SK-N-DZ (cell line): Measurements from ENCODE around the gene SUSD5. TPM values are rescaled to one million over a fixed set of nuclear protein-coding genes. Genes with fewer than 3 reads are reported as not detected.

Experiments
- DNase-seq: peaks from one replicate; pipeline ENCODE4 v3.0.0-alpha.2; 2015; ENCODE audit warnings: low spot score
- polyA plus RNA-seq, 2 experiments: library from polyadenylated mRNA; depleted of rRNA; stranded (reverse); fragments of >200 nt; gene quantifications; 2 replicates each; pipeline ENCODE4 v1.2.3, GENCODE V29; 2014

SUSD5 gene
- polyA plus RNA-seq (2014; cell fraction: cytosol; rRNA removed) = 9.2 and 10.2 TPM in 2 replicates
- polyA plus RNA-seq (2014; cell fraction: nucleus; rRNA removed) = 2.0 and 3.4 TPM in 2 replicates

DNA sequence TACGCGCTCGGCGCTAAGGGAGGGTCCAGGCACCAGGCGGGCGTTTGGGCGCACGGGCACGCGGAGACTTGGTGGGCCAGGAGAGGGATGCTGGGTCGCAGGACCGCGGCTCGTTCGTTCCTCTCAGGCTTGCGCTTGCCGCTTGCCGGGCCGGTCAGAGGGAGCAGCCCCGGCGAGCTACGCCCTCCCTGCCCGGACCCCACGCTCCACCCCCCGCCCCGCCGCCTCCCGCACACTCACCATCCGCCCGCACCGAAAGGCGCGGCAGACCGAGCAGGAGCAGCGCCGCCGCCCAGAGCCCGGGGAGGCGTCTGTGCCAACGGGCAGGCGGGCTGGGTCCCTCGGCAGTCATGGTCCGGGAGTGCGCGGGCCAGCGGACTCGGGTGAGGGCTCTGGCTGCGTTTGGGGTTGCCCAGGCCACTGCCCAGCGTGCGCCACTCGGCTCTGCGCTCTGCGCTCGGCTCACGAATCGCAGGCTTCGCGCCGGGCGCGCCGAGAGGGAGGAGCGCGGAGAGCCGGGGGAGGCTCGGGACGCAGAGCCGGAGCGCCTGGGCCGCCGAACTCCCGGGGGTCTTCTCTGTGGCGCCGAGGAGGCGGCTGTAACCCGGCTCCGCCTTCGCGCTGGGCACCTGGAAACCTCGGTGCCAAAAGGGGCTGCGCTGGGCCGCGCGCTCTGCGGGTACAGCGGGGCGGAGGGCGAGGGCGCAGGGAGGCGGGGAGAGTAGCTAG, at the start of gene SUSD5:
SUSD5 (minus strand) TSS at position 365 of the 729 bp plus-strand sequence; CDS start at position 352, 13 bp downstream.
- peak; percentile 77 for DNase-seq

DNA sequence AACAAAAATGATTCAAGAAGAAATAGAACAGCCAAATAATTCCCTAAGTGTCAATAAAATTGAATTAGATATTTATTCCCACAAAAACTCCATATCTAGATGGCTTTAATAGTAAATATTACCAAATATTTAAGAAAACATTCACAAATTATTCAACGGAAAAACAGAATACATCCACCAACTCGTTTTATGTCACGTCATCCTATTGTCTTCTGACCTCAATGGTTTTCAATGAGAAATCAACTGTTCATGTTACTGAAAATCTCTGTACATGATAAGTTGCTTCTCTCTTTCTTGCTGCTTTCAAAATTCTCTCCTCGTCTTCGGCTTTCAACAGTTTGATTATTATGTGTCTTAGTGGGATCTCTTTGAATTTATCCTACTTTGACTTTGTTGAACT, 41.5 kb upstream of the SUSD5 start:
- no peak for DNase-seq

DNA sequence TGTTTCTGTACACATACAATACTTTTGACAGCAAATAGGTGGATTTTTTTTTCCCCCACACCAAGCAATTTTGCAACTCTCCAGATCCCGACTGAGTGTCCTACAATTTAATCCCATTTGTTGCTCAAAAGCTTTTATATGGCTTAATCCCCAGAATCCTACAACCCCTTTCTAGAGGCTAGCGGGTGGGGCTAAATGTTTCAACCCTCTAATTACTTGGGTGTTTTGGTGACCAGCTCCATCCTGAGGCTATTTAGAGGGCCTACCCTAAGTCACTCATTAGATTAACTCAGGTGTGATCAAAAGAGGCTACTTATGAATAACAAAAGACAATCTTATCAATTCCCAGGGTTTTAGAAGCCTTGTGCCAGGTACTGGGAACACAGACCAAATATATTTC, 37.6 kb upstream of the SUSD5 start:
- no peak for DNase-seq

DNA sequence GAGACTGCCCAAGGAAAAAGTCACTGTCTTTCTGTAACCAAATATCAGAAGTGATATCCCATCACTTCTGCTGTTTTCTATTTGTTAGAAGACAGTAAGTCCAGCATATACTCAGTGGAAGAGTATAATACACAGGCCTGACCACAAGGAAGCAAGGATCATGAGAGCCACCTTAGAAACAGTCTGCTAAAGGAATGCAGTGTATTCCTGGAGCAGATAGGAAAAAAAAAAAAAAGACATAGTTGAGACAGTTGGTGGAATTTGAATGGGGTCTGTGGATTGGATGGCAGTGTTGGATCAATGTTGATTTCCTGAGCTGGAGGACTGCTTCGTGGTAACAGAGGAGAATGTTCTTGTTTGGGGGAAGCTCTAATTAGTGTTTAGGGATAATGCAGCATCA, 32.1 kb upstream of the SUSD5 start:
- DNase-seq = no peak

DNA sequence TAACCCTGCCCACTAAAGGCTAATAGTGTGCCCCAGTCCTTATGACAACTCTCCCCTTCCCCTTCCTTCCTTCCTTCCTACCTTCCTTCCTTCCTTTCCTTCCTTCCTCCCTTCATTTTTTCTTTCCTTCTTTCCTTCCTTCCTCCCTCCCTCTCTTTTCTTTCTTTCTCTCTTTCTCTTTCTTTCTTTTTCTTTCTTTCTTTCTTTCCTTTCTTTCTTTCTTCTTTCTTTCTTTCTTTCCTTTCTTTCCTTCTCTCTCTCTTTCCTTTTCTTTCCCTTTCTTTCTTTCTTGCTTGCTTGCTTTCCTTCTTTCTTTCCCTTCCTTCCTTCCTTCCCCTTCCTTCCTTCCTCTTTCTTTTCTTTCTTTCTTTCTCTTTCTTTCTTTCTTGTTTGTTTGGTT, 28.2 kb upstream of the SUSD5 start:
- DNase-seq = no peak

DNA sequence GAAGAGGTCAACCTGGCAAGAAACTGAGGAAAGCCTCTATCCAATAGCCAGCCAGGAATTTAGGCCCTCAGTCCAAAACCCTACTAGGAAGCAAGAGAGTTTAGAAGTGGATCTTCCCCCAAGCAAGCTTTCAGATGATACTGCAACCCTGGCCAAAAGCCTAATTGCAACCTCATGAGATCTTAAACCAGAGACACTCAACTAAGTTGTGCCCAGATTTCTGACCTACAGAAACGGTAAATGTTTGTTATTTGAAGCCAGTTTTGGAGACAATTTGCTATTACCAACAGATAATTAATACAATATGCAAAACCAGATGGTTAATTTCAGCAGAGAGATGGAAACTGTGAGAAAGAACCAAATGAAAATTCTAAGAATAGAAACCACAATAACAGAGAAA, 21.7 kb upstream of the SUSD5 start:
- no peak for DNase-seq

DNA sequence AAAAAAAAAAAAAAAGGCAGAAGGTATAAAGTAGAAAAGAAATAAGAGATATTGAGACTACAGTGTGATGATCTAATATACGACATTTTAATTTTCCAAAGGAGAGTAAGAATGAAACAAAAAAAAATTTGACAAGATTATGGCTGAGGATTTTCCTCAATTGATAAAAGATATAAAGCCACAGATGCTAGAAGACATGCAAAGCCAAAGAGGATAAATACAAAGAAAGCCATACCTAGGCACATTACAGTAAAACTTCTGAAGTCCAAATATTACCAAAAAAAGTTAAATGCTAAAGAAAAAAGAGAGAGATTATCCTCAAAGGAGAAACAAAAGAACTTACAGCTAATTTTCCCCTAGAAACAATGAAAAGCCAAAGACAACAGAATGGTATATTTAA, 20.3 kb upstream of the SUSD5 start:
- no peak for DNase-seq

DNA sequence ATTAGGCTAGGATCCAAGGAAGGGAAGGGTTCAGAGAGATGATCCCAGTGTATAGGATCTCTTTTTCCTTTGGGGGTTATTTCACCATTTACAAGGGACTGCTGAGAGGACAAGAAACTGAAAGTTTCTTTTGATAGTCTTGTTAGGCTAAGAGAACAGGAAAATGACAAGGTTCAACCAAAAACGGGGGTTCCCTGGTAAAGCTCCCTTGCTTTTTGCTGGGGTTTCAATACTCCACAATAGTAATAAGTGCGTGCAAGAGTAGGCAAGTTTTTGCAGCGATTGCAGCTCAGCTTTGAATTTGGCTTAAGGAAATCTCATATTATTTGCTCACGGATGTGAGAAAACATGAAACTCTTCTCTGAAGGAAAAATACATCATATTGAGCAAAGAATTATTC, 18.8 kb upstream of the SUSD5 start:
- no peak for DNase-seq

DNA sequence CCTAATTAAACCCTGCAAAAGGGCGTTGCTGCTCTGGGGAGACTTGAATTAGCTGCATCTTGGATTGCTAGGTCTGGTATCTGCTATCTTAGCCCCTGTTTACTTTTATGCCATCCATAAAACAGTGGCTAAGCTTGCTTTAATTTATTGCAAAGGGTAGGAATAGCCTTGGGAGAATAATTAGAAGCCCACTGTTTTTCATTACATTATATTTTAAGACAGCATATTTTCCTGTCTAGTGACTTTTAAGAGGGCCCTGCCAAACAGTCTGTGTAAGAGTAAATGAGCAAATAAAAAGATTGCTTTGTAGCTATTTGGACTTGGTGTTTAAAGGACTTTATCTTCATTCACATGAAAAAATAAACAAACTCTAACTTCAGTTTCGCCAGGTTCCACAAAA, 17.4 kb upstream of the SUSD5 start:
- no peak for DNase-seq

DNA sequence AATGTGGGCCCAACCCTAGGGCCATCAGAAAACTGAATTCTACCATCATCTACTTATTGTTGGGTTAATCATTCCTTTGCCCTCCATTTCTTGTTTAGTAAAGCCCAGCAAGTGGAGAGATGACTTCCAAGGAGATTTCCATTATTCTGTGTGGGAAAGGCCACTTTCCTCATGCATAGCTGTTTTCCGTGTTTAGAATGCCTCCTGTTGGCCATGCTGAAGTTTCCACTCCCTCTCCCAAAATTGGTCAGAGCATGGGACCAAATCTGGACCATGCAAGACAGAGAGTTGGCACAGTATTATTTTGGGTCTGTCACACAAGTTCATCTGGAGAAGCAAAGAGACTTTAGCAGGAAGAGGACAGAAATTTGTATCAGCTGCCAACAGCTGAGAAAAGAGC, 15.3 kb upstream of the SUSD5 start:
- no peak for DNase-seq

DNA sequence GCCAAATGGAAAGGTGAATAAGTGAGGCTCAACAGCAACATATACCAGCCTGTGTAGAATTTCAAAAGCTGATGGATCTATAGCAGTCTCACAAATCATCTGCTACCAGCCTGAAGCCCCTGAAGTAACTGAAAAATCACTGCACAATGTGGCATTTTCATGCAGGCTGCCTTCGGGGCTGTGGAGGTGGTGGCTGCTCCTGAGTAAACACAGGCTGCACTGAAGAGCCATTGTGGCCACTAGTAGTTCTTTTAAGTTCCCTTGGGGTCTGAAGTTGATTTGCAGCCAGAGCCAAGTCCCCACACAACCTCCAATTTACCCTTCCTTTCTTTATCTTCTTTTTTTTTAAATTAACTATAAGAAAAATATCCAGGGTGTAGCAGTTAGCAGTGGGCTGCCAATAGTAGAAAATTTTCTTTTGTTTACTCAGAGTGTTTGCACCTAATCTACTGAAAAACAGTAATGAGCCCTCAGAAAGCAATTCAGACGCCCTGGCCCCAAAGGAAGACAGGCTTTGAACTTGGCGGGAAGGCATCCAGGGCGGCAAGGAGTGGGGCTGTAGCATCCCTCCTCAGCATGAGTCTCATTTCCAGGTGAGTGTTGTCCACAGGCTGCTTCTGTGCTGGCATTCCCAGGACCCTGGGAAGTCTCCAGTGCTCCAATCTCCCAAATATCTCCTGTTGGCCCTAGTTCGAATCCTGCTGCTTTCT, 13.3 kb upstream of the SUSD5 start:
- DNase-seq = peak; percentile 15

DNA sequence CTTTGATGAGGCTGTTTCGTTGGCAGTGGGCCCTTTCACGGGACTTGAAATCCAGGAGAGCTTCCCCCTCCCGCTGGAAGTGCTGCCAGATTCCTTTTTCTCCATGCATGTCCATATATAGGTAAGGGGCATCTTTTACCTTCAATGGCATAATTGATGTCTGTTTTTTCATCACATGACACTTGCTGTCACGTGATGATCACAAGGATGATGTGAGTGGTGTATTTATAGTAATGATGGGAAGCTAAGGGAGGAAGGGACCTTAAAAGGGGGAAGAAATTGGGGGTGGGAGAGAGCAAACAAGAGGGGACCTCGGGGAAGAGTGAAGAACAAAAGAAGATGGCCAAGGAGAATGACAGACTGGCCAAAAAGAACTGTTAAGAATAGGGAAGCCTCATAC, 11.3 kb upstream of the SUSD5 start:
- peak; percentile 16 for DNase-seq

DNA sequence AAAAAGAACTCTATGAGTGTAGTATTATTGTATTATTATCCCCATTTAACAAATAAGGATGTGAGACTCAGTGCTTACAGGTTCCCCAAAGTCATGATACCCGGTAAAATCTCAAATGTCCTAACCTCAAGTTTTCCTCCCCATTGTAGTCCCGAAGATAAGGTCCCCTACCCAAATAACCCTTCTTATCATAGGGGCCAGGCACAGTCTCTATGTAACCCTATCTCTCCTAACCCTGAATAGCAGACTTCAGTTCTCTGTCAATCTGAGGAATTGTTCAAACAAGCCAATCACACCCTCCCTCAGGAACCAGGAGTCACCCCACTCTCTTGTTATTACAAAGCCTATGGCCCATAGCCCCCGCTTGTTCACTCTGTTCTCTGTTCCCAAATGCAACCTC, 10.5 kb upstream of the SUSD5 start:
- DNase-seq = no peak

DNA sequence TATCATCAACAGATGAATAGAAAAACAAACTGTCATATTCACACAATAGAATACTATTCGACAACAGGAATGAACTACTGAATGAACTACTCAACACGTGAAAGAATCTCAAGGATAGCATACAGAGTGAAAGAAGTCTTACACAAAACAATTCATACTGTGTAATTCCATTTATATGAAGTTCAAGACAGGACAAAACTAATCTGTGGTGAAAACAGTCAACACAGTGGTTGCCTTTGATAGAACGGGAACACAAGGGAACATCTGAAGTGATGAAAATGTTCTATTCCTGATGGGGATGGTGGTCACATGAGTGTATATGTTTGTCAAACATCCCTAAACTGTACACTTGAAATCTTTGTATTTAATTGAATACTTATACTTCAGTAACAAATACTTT, 2.6 kb upstream of the SUSD5 start:
- no peak for DNase-seq

DNA sequence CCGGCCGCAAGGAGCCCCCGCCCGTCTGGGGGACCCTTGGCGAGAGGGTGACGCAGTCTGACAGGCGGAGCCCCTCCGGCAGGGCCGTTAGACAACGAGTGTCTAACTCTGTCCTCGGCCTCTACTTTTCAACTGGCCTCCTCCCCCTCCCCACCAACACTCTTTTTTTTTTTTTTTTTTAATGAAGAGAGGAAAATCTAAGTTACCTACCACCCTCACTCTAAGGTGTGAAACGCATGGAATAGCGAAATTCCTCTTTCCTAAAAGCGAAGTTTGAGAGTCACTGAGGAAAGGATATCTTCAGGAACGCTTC, 521 bp upstream of the SUSD5 start:
- no peak for DNase-seq

DNA sequence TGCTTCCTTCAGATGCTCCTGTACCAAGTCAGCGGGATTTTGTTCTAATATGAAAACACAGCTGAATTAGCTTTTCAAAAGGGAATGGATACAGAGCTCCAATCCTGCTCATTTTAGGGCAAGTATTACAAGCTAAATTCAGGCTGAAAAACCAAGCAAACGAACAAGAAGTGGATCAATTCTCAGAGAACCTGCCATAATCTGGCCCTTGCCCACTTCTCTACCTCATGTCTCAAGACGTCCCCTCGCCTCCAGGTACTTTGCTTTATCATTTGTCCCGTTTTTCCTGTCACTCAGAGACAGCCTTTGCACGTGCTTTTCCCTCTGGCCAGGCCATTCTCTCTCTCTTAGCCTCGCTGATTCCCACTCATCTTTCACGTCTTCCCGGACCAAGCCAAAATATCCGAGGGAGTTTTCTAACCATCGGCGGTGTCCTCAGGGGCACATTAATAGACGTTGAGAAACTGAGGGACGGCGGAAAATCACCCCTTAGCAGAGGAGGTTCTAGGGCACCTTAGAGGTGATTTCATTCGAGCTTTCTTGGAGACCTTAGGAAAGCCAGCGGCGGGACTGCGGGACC, 654 bp downstream of the SUSD5 start:
- peak; percentile 69 for DNase-seq

DNA sequence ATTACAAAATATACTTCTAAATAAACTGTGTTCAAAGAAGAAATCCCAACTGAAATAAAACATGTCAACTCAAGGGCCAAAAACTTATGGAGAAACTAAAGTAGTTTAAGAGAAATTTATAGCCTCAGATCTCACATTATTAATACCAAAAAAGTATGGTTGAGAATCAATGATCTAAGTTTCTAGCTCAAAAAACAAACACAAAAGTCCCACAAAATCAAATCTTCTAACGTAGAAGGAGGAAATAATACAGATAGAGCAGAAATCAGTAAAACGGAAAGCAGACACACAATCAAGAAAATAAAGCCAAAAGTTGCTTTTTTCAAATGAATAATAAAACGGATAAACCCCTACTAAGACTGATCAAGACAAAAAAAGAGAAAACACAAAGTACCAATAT, 2.9 kb downstream of the SUSD5 start:
- no peak for DNase-seq

DNA sequence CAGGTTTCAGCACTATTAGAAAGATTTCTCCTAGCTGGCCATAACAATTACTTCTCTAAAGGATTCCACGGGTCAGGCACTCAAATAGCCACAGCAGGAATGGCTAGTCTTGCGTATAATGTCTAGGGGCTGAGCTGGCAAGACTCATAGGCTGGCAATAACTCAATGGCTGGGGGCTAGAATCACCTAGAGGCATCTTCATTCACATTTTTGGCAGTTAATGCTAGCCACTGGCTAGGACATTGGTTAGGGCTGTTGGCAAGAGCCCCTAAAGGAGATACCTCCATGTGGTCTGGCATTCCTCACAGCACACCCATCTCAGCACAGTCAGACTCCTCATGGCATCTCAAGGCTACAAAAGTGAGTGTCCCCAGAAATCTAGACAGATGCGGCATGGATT, 6.2 kb downstream of the SUSD5 start:
- no peak for DNase-seq

DNA sequence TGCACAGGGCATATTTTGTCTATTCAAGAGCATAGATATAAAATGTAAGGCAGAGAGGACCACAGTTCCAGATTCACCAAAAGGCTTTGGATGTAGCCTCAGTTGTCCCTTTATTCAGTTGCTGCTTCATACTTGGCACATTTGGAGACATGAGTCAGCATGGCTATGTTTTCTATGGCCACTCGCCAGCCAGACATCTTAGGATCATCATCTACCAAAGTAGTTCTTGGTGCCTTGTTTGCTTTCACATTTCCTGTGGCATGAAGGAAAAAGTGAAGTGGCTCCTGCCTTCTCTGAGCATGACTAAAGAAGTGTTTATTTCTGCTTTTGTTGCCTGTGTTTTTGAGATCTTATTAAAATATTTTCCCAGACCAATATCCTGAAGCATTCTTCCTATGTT, 7.2 kb downstream of the SUSD5 start:
- no peak for DNase-seq

DNA sequence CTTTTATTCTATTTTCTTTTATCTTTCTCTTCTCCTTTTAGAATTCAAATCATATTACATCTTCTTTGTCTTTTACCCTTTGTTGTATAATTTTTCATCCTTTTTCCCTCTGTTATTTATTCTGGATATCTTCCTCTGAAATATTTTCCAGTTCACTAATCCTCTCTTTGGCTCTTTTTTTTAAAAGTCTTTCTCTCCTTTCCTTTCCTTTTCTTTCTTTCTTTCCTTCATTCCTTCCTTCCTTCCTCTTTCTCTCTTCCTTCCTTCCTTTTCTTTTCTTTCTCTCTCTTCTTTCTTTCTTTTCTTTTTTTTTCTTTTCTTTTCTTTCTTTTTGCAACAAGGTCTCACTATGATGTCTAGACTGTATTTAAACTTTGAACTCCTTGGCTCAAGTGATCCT, 9.3 kb downstream of the SUSD5 start:
- no peak for DNase-seq

DNA sequence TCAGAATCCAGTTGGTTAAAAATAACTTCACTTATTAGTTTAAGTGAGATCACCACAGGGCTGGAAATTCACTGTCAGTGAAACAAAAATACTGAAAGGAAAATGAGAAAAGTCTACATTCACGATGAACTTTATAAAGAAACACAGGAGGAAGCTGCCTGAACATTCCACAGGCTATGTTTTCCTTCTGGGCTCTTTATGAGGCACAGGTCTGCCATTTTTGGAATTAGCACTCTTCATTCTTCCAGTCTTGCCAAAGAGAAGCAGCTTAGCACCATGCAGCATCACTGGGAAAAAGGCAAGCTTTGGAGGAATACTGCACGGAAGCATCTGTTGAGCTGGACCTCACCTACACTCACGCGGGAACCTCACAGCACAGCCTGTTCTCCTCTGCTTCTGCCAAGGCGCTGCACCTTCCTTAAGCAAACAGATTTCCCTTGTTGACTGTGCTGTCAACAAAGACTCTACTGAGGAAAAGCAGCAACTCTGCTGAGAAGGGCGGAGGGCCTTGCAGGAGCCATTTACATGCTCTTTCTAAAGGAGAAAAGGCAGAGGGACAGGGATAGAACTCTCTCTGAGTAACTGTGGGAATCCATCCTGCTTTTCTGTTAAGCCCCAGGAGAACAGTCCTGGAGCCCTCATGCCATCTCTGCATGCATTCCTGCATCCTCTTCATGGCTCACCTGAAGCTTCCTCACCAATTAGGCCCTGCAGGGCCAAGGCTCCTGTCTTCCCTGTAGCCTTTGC, 15.7 kb downstream of the SUSD5 start:
- DNase-seq = no peak

DNA sequence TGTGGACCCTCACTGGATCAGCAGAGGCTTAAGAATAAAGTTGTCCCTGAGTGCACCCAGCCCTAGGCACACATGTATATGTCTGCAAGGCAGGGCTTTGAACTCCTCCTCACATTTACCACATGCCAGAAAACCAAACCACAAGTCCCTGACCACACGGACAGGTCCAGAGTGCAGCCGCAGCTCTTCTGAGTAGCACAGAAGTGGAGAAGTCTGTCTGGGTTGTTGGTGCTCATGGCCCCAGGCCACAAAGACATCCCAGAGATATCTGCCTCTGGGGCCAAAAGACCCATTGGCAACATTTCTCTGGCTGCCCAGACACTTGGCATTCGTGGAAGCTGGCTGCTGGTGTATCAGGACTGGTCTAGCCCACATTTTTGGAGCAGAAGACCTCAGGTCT, 17.4 kb downstream of the SUSD5 start:
- no peak for DNase-seq
